Measurements from ENCODE around the gene ACKR2. TPM values are rescaled to one million over a fixed set of nuclear protein-coding genes. Genes with fewer than 3 reads are reported as not detected.

Gene ACKR2
- total RNA-seq, 1 donor from 2014 or later: 0.44 TPM

- Histone ChIP-seq H3K27ac (replicated peaks) (no peak overlapping the region), H3K36me3 (peaks cover 34% of the 10 kb centered on the region), H3K27me3 (ENCODE audit: low read depth) (no peaks in the 10 kb centered on the region), H3K4me1 (peaks cover 40% of the 10 kb centered on the region), H3K4me3 (no peak overlapping the region), H3K9me3 (replicated peaks) (no peaks in the 10 kb centered on the region)
- intact Hi-C loops (cut with micrococcal nuclease): no loop called here
- no peak for TF ChIP-seq CTCF (IDR thresholded peaks at IDR 0.05; ENCODE audit: borderline replicate concordance)
- DNase-seq: no peak
Measured at GRCh38 chr3:42795621-42796181, 13.5 kb upstream of the ACKR2 start.

- Histone ChIP-seq H3K4me3 (no peak overlapping the region), H3K4me1 (peaks cover 44% of the 10 kb centered on the region), H3K27me3 (ENCODE audit: low read depth) (no peaks in the 10 kb centered on the region), H3K9me3 (replicated peaks) (no peaks in the 10 kb centered on the region), H3K36me3 (peaks cover 27% of the 10 kb centered on the region), H3K27ac (replicated peaks) (no peak overlapping the region)
- no peak for DNase-seq
- TF ChIP-seq CTCF (IDR thresholded peaks at IDR 0.05; ENCODE audit: borderline replicate concordance): no peak
- intact Hi-C loops (cut with micrococcal nuclease): no loop called here
Measured at GRCh38 chr3:42796332-42796885, 12.8 kb upstream of the ACKR2 start.

GRCh38 chr3:42799376-42799775 is 9.9 kb upstream of the ACKR2 start:
- Histone ChIP-seq H3K27me3 (ENCODE audit: low read depth) (no peaks in the 10 kb centered on the region), H3K36me3 (no peaks in the 10 kb centered on the region), H3K27ac (replicated peaks) (no peak overlapping the region), H3K4me1 (peaks cover 68% of the 10 kb centered on the region), H3K4me3 (no peak overlapping the region), H3K9me3 (replicated peaks) (no peaks in the 10 kb centered on the region)
- TF ChIP-seq CTCF (IDR thresholded peaks at IDR 0.05; ENCODE audit: borderline replicate concordance): no peak
- DNase-seq: no peak
- intact Hi-C loops (cut with micrococcal nuclease): no loop called here

GRCh38 chr3:42800251-42800650 is 9.0 kb upstream of the ACKR2 start:
- no peak overlapping the region for H3K27ac ChIP-seq (replicated peaks)
- H3K9me3 ChIP-seq (replicated peaks): no peaks in the 10 kb centered on the region
- intact Hi-C loops (cut with micrococcal nuclease): no loop called here
- no peak for DNase-seq
- TF ChIP-seq CTCF (IDR thresholded peaks at IDR 0.05; ENCODE audit: borderline replicate concordance): no peak
- H3K36me3 ChIP-seq: no peaks in the 10 kb centered on the region
- H3K4me3 ChIP-seq: no peak overlapping the region
- H3K4me1 ChIP-seq: peaks cover 66% of the 10 kb centered on the region
- no peaks in the 10 kb centered on the region for H3K27me3 ChIP-seq (ENCODE audit: low read depth)

- H3K4me3 ChIP-seq: peak overlapping the region; percentile 93
- H3K27me3 ChIP-seq (ENCODE audit: low read depth): no peaks in the 10 kb centered on the region
- H3K27ac ChIP-seq (replicated peaks): peak overlapping the region; percentile 98
- H3K36me3 ChIP-seq: no peaks in the 10 kb centered on the region
- no peak for DNase-seq
- no peak for TF ChIP-seq CTCF (IDR thresholded peaks at IDR 0.05; ENCODE audit: borderline replicate concordance)
- intact Hi-C loops (cut with micrococcal nuclease): no loop called here
- H3K4me1 ChIP-seq: peaks cover 60% of the 10 kb centered on the region
- H3K9me3 ChIP-seq (replicated peaks): no peaks in the 10 kb centered on the region
Measured at GRCh38 chr3:42801048-42801620, 8.1 kb upstream of the ACKR2 start.

All from left ventricle myocardium inferior (tissue), 1 donor.